22Rv1 (cell line): ENCODE results near the gene GLIS1.

ENCODE experiments used
- ZFX ChIP-seq: fragments of 450-650 bp; IDR thresholded peaks from 2 replicates; pipeline ENCODE4 v1.6.1; 2017; ENCODE audit warnings: antibody characterized with exemption, borderline replicate concordance
- TF ChIP-seq, protein P1 (sequence below): fragments of 450-650 bp; IDR thresholded peaks from 2 replicates; pipeline ENCODE4 v1.5.1; 2017; ENCODE audit warnings: mild to moderate bottlenecking

GRCh38 chr1:53606197-53606596, 132.8 kb downstream of the GLIS1 start:
- TF ChIP-seq, protein P1, sequence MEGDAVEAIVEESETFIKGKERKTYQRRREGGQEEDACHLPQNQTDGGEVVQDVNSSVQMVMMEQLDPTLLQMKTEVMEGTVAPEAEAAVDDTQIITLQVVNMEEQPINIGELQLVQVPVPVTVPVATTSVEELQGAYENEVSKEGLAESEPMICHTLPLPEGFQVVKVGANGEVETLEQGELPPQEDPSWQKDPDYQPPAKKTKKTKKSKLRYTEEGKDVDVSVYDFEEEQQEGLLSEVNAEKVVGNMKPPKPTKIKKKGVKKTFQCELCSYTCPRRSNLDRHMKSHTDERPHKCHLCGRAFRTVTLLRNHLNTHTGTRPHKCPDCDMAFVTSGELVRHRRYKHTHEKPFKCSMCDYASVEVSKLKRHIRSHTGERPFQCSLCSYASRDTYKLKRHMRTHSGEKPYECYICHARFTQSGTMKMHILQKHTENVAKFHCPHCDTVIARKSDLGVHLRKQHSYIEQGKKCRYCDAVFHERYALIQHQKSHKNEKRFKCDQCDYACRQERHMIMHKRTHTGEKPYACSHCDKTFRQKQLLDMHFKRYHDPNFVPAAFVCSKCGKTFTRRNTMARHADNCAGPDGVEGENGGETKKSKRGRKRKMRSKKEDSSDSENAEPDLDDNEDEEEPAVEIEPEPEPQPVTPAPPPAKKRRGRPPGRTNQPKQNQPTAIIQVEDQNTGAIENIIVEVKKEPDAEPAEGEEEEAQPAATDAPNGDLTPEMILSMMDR, result no peak
- no peak for TF ChIP-seq ZFX
